GM18868 (cell line): ENCODE results near the gene ZNF18.
"Not testable (repeated sequence)": the region's sequence is repeated elsewhere in the genome, so short reads cannot be mapped to it uniquely, and the experiment has no call there.

Source experiments
- ATAC-seq: cut with Tn5 transposase; IDR thresholded peaks from one replicate; pipeline ENCODE4 v1.9.1; 2021; ENCODE audit warnings: mild to moderate bottlenecking, moderate library complexity; ENCODE audit not compliant: unreplicated experiment

Gene ZNF18

GRCh38 chr17:11986179-11986941 lies 10.9 kb downstream of the ZNF18 start:
- ATAC-seq = no peak

DNA sequence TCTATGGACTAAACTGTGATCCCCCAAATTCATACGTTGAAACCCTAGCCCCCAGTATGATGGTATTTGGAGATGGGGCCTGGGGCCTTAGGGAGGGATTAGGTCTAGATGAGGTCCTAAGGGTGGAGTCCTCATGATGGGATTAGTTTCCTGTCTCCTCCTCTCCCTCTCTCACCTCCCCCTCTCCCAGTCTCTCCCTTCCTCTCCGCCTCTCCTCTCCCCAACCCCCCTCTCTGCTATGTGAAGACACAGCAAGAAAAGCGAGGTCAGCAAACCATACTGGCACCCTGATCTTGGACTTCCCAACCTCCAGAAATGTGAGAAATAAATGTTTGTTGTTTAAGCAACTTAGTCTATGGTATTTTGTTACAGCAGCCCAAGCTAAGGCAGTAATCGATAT lies 15.4 kb downstream of the ZNF18 start:
- ATAC-seq = no peak

GRCh38 chr17:11980813-11981212 lies 16.5 kb downstream of the ZNF18 start:
- ATAC-seq = no peak

GRCh38 chr17:11979795-11980194 lies 17.5 kb downstream of the ZNF18 start:
- no peak for ATAC-seq

DNA sequence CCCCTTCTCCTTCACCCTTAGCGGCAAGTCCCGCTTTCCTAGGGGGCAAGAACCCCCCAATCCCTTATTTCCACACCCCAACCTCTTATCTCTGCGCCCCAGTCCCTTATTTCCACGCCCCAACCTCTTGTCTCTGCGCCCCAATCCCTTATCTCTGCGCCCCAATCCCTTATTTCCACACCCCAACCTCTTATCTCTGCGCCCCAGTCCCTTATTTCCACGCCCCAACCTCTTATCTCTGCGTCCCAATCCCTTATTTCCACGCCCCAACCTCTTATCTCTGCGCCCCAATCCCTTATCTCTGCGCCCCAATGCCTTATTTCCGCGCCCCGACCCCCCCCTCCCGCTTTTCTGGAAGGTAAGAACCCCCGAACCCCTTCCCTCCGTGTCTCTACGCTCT lies 24.5 kb downstream of the ZNF18 start:
- ATAC-seq = not testable (repeated sequence)

DNA sequence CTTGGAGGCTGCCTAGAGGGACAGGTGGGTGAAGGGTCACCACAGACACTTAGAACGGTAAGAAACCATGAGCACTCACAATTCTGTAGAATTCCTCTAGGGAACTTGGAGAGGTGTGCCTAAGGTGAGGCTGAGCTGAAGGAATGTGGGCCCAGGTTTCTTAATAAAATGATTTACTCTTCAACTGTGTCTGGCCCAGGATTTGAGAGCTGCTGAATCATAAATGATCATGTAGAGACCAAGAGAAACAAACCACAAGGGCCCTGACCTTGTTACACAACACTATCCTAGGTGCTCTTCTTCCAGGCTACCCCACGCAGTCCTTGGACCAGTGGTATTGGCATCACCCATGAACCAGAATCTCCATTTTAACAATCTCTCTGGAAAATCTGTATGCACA lies 27.7 kb downstream of the ZNF18 start:
- no peak for ATAC-seq

DNA sequence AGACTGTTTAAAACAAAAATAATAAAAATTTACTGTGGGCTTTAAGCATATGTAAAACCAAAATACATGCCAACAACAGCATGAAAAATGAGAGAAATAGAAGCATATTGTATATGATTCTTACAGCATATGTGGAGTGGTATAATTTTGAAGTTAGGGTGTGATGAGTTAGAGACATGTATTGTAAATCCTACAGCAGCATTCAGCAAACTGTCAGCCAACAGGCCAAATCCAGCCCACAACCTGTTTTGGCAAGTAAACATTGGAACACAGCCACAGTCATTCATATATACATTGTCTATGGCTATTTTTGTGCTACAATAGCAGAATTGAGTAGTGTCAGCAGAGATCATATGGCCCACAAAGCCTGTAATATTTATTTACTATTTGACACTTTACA lies 42.3 kb downstream of the ZNF18 start:
- ATAC-seq = no peak

DNA sequence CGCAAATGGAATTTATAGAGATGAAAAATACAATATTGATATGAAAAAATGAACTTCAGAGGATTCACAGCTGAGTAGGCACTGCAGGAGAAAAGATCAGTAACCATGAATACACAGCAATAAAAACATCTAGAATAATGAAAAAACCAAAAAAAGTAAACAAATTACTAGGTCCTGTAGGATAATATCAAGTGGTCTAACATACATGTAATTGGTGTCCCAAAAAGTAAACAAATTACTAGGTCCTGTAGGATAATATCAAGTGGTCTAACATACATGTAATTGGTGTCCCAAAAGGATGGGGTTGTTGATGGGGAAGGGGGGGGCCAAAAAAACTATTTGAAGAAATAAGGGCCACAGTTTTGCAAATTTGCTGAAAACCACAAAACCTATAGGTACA lies 43.4 kb downstream of the ZNF18 start:
- no peak for ATAC-seq

- no peak for ATAC-seq
Observed at GRCh38 chr17:11952610-11953009, 44.7 kb downstream of the ZNF18 start.

- no peak for ATAC-seq
Observed at GRCh38 chr17:11950771-11951519, 46.3 kb downstream of the ZNF18 start.

GRCh38 chr17:11949571-11949970 lies 47.7 kb downstream of the ZNF18 start:
- not testable (repeated sequence) for ATAC-seq

GRCh38 chr17:11948789-11949188 lies 48.5 kb downstream of the ZNF18 start:
- no peak for ATAC-seq

GRCh38 chr17:11944587-11944986 lies 52.7 kb downstream of the ZNF18 start:
- no peak for ATAC-seq

GRCh38 chr17:11943759-11944347 lies 53.4 kb downstream of the ZNF18 start:
- ATAC-seq = no peak

DNA sequence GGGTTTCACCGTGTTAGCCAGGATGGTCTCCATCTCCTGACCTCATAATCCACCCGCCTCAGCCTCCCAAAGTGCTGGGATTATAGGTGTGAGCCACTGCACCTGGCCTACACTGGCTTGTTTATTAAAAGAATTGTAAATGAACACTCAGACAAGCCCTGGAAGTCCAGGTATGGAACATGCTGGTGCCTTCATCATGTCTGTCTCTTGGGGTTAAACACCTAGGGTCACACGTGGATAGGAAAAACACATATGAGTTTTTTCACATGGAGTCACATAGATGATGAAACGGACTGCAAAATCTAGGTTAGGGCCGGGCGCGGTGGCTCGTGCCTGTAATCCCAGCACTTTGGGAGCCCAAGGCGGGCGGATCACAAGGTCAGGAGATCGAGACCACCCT lies 54.2 kb downstream of the ZNF18 start:
- not testable (repeated sequence) for ATAC-seq

GRCh38 chr17:11940904-11941303 lies 56.4 kb downstream of the ZNF18 start:
- ATAC-seq = no peak

GRCh38 chr17:11935734-11936406 lies 61.4 kb downstream of the ZNF18 start:
- no peak for ATAC-seq

- no peak for ATAC-seq
Observed at GRCh38 chr17:11932337-11932898, 64.9 kb downstream of the ZNF18 start.

- no peak for ATAC-seq
Observed at GRCh38 chr17:11928436-11928835, 68.8 kb downstream of the ZNF18 start.
